Measurements from ENCODE around the gene FNDC3B. TPM values are rescaled to one million over a fixed set of nuclear protein-coding genes. Genes with fewer than 3 reads are reported as not detected.
"Not testable (repeated sequence)": the region's sequence is repeated elsewhere in the genome, so short reads cannot be mapped to it uniquely, and the experiment has no call there.

Gene FNDC3B
- total and polyA plus RNA-seq, 2 of the 8 experiments (the other 6 are each of a cell fraction or from before 2014, with no cell fraction given) = 14.1 to 44.4 TPM

DNA sequence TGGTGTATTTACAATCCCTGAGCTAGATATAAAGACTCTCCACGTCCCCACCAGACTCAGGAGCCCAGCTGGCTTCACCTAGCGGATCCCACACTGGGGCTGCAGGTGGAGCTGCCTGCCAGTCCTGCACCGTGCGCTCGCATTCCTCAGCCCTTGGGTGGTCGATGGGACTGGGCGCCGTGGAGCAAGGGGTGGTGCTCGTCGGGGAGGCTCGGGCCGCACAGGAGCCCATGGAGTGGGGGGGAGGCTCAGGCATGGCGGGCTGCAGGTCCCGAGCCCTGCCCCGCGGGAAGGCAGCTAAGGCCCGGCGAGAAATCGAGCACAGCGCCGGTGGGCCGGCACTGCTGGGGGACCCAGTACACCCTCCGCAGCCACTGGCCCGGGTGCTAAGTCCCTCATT is 40.6 kb upstream of the FNDC3B start:
- H3K79me2 ChIP-seq (ENCODE audit: control insufficient read depth in 1 of 2, insufficient read depth in 2 of 2, low read length in 2 of 2); H2BK12ac ChIP-seq (ENCODE audit: low read depth, low read length); H3K4ac ChIP-seq (replicated peaks; ENCODE audit: insufficient read length, low read depth, low read length); H3K79me1 ChIP-seq (ENCODE audit: low read depth, low read length); H3K27me3 ChIP-seq (replicated peaks in 1 of 4; ENCODE audit: control insufficient read depth in 3 of 4, extremely low read depth in 1 of 4, insufficient read depth in 3 of 4, low read length in 3 of 4); H2BK20ac ChIP-seq (ENCODE audit: low read length); H4K91ac ChIP-seq (replicated peaks; ENCODE audit: insufficient read length, low read length); POLR2A ChIA-PET (ENCODE audit: partially characterized antibody); H2BK120ac ChIP-seq (replicated peaks; ENCODE audit: low read depth, low read length); H2BK15ac ChIP-seq (ENCODE audit: low read length); DNase-seq (ENCODE audit: low read depth in 1 of 2, low spot score in 2 of 2); H3K14ac ChIP-seq (ENCODE audit: insufficient read length); H3K27ac ChIP-seq (ENCODE audit: low read depth, low read length); H3K18ac ChIP-seq (ENCODE audit: extremely low read depth, low read length); H2AK5ac ChIP-seq (ENCODE audit: low read depth, low read length); H2AFZ ChIP-seq (ENCODE audit: low read length); H3K56ac ChIP-seq (replicated peaks; ENCODE audit: insufficient read length, low read depth, low read length); CTCF ChIA-PET (ENCODE audit: partially characterized antibody); H3K9ac ChIP-seq (replicated peaks in 1 of 4; ENCODE audit: extremely low read depth in 1 of 4, low read depth in 3 of 4, low read length in 3 of 4); H2BK5ac ChIP-seq (ENCODE audit: low read depth, low read length); H3K36me3 ChIP-seq (ENCODE audit: control insufficient read depth in 2 of 4, insufficient read depth in 4 of 4, low read length in 3 of 4); H3K4me2 ChIP-seq (ENCODE audit: insufficient read depth in 1 of 2, low read depth in 2 of 2, low read length in 2 of 2); H3K4me3 ChIP-seq (ENCODE audit: extremely low read depth in 1 of 4, insufficient read depth in 2 of 4, low read depth in 3 of 4, low read length in 4 of 4); H3K9me3 ChIP-seq (ENCODE audit: insufficient read depth in 2 of 2, low read depth in 1 of 2, low read length in 1 of 2); H3K4me1 ChIP-seq (replicated peaks in 1 of 4; ENCODE audit: control insufficient read depth in 3 of 4, insufficient read depth in 4 of 4, low read length in 3 of 4); H4K20me1 ChIP-seq (replicated peaks in 1 of 2; ENCODE audit: control insufficient read depth in 1 of 2, insufficient read depth in 2 of 2, low read length in 2 of 2); H4K8ac ChIP-seq (ENCODE audit: extremely low read depth, insufficient read depth, low read length); H3K23ac ChIP-seq (ENCODE audit: insufficient read length); H4K5ac ChIP-seq (ENCODE audit: insufficient read length, low read depth, low read length); H3K23me2 ChIP-seq (ENCODE audit: low read depth, low read length); FAIRE-seq: not testable (repeated sequence)
- 90% methylated on average over 12 of the region's 24 CpGs; no CpG with 5 or more reads in 1 of the 2 experiments for WGBS, 2 experiments (ENCODE audit: extremely low coverage in 1 of 2, insufficient coverage in 1 of 2, insufficient read length in 1 of 2, insufficient replicate concordance in 2 of 2, low coverage in 1 of 2, low lambda C conversion rate in 2 of 2, missing lambda C conversion rate in 1 of 2)

DNA sequence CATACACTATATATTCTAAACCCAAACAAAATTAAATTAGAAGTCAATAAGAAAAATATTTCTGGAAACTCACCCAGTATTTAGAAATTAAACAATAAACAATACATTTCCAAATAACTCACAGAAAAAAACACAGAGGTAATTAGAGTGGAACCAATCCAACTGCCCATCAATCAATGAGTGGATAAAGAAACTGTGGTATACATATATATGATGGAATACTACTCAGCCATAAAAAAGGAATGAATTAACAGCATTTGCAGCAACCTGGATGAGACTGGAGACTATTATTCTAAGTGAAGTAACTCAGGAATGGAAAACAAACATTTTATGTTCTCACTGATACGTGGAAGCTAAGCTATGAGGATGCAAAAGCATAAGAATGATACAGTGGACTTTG is 37.8 kb upstream of the FNDC3B start:
- H2AK5ac ChIP-seq (ENCODE audit: low read depth, low read length); H3K4ac ChIP-seq (replicated peaks; ENCODE audit: insufficient read length, low read depth, low read length); H3K9me3 ChIP-seq (ENCODE audit: insufficient read depth in 2 of 2, low read depth in 1 of 2, low read length in 1 of 2); H3K23me2 ChIP-seq (ENCODE audit: low read depth, low read length); FAIRE-seq; H4K20me1 ChIP-seq (replicated peaks in 1 of 2; ENCODE audit: control insufficient read depth in 1 of 2, insufficient read depth in 2 of 2, low read length in 2 of 2); H3K23ac ChIP-seq (ENCODE audit: insufficient read length); H2BK120ac ChIP-seq (replicated peaks; ENCODE audit: low read depth, low read length); H3K18ac ChIP-seq (ENCODE audit: extremely low read depth, low read length); H3K9ac ChIP-seq (replicated peaks in 1 of 4; ENCODE audit: extremely low read depth in 1 of 4, low read depth in 3 of 4, low read length in 3 of 4); H2BK5ac ChIP-seq (ENCODE audit: low read depth, low read length); H4K5ac ChIP-seq (ENCODE audit: insufficient read length, low read depth, low read length); DNase-seq (ENCODE audit: low read depth in 1 of 2, low spot score in 2 of 2); H3K27ac ChIP-seq (ENCODE audit: low read depth, low read length); H4K8ac ChIP-seq (ENCODE audit: extremely low read depth, insufficient read depth, low read length); H3K4me2 ChIP-seq (ENCODE audit: insufficient read depth in 1 of 2, low read depth in 2 of 2, low read length in 2 of 2); H3K4me1 ChIP-seq (replicated peaks in 1 of 4; ENCODE audit: control insufficient read depth in 3 of 4, insufficient read depth in 4 of 4, low read length in 3 of 4); H3K4me3 ChIP-seq (ENCODE audit: extremely low read depth in 1 of 4, insufficient read depth in 2 of 4, low read depth in 3 of 4, low read length in 4 of 4); H3K27me3 ChIP-seq (replicated peaks in 1 of 4; ENCODE audit: control insufficient read depth in 3 of 4, extremely low read depth in 1 of 4, insufficient read depth in 3 of 4, low read length in 3 of 4); H2BK20ac ChIP-seq (ENCODE audit: low read length); POLR2A ChIA-PET (ENCODE audit: partially characterized antibody); H4K91ac ChIP-seq (replicated peaks; ENCODE audit: insufficient read length, low read length); H3K36me3 ChIP-seq (ENCODE audit: control insufficient read depth in 2 of 4, insufficient read depth in 4 of 4, low read length in 3 of 4); H3K14ac ChIP-seq (ENCODE audit: insufficient read length); H3K56ac ChIP-seq (replicated peaks; ENCODE audit: insufficient read length, low read depth, low read length); H2BK12ac ChIP-seq (ENCODE audit: low read depth, low read length); H3K79me1 ChIP-seq (ENCODE audit: low read depth, low read length); H2AFZ ChIP-seq (ENCODE audit: low read length); H2BK15ac ChIP-seq (ENCODE audit: low read length); CTCF ChIA-PET (ENCODE audit: partially characterized antibody); H3K79me2 ChIP-seq (ENCODE audit: control insufficient read depth in 1 of 2, insufficient read depth in 2 of 2, low read length in 2 of 2): not testable (repeated sequence)
- WGBS, 2 experiments (ENCODE audit: extremely low coverage in 1 of 2, insufficient coverage in 1 of 2, insufficient read length in 1 of 2, insufficient replicate concordance in 2 of 2, low coverage in 1 of 2, low lambda C conversion rate in 2 of 2, missing lambda C conversion rate in 1 of 2) = 73% methylated on average over 1 of the region's 1 CpG; no CpG with 5 or more reads in 1 of the 2 experiments
